Effector memory CD4-positive, alpha-beta T cell (primary cell): ENCODE data around the gene HOXA6.
A peak's percentile ranks its signal among the peaks of the same experiment; 100 is the strongest.

Source experiments
- DNase-seq, 3 donors: peaks; one replicate each; pipeline ENCODE4 v3.0.0-alpha.2; 2020
- H3K27ac ChIP-seq: 2 replicates; pipeline ENCODE4 v1.7.0; 2013; ENCODE audit warnings: mild to moderate bottlenecking, low read length, moderate library complexity; ENCODE audit not compliant: insufficient read depth, poor library complexity, severe bottlenecking
- H3K27me3 ChIP-seq: replicated peaks from 2 replicates; pipeline ENCODE4 v1.7.0; 2013; ENCODE audit warnings: mild to moderate bottlenecking, low read length; ENCODE audit not compliant: insufficient read depth, control insufficient read depth, poor library complexity, severe bottlenecking
- H3K36me3 ChIP-seq: 2 replicates; pipeline ENCODE4 v1.7.0; 2013; ENCODE audit warnings: mild to moderate bottlenecking, low read length, moderate library complexity; ENCODE audit not compliant: control insufficient read depth, insufficient read depth
- H3K4me1 ChIP-seq: 2 replicates; pipeline ENCODE4 v1.7.0; 2013; ENCODE audit warnings: low read length, mild to moderate bottlenecking; ENCODE audit not compliant: control insufficient read depth, insufficient read depth, poor library complexity, severe bottlenecking
- H3K4me3 ChIP-seq: 2 replicates; pipeline ENCODE4 v1.7.0; 2013; ENCODE audit warnings: low read length, low read depth, mild to moderate bottlenecking; ENCODE audit not compliant: insufficient read depth, poor library complexity, severe bottlenecking
- H3K9me3 ChIP-seq: 2 replicates; pipeline ENCODE4 v1.7.0; 2013; ENCODE audit warnings: mild to moderate bottlenecking, low read length, moderate library complexity; ENCODE audit not compliant: control insufficient read depth

Gene HOXA6

DNA sequence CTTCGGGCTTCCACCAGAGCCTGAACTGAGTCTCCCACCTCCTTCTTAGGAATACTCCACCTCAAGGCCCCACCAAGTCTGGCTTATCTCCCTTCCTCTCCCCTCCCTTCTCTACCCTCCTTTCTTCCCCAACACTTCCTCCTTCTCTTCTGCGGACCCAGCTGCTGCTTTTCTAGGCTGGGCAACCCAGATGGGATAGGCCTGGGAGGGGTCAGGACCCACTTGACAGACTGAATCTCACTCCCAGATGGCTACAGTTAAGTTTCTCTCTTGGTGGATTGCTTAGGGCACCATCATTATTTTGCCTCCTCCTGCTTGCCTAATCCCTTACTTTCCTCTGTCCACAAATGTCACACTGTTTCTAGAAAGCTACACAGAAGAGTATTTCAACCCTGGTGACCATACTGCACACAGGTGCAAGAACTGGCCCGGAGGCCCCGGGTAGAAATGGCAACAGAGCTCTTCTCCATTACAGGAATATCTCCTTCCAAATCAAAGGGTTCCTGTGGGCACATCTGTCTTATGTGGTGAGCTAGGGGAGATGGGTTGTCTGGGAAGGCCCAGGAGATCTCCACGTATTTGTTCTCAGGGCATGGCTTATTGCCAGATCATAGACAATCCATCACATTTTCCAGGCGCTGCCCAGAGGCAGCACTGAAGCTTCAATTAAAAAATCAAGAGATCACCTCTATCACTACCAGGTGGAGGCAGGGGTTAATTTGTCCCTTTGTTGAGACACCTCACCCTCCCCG is 42.6 kb upstream of the HOXA6 start:
- Histone ChIP-seq H3K4me3 (no peak overlapping the region), H3K4me1 (peaks cover 52% of the 10 kb centered on the region), H3K27me3 (peaks cover 87% of the 10 kb centered on the region), H3K9me3 (no peaks in the 10 kb centered on the region), H3K27ac (no peak overlapping the region), H3K36me3 (no peaks in the 10 kb centered on the region)
- DNase-seq = no peak

GRCh38 chr7:27189295-27189996 is 41.9 kb upstream of the HOXA6 start:
- Histone ChIP-seq H3K36me3 (no peaks in the 10 kb centered on the region), H3K4me1 (peaks cover 60% of the 10 kb centered on the region), H3K27ac (no peak overlapping the region), H3K27me3 (peaks cover 94% of the 10 kb centered on the region), H3K9me3 (no peaks in the 10 kb centered on the region), H3K4me3 (no peak overlapping the region)
- no peak for DNase-seq

DNA sequence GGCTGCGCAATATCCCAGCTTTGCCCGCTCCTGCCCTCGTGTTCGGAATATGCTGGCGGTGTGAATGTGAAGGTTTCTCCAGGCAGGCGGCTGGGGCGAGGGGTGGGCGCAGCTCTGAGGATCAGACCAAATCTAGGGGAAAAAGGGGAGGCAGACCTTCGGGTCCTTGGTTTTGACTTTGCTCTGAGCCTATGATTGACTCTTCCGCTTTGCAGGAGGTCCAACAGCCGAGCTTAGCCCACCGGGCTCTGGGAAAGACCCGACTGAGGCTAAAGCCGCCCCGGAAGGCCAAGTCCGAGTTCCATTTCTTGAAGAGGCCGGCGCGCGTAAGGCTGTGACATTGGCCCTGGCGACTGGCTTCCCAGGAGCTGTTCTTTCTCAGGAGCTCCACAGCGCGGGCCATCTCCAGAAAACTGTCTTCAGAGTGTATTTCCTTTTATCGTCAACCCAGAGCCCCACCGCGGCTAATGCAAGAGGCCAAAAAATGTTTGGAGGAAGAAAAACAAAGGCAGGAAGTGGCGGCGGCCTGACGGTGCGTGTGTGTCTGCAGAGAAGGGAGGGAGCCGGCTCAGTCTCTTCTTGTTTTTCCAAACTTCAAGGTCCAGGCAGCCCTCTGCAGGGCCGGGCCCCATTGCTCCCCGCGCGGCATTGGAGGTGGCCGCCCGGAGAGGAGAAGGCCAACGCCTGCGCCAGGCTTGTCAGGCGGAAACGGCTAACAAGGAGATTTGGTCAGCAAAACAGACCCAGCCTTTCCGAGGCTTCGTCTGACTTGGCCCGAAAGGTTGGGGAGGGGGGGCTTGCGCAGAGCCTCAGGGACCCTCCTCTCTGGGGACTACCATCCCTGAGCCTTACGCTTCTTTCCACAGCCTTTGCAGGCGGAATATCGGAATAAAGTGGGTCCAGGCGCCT is 41.1 kb upstream of the HOXA6 start:
- no peak for DNase-seq
- Histone ChIP-seq H3K4me1 (peaks cover 63% of the 10 kb centered on the region), H3K9me3 (no peaks in the 10 kb centered on the region), H3K36me3 (no peaks in the 10 kb centered on the region), H3K27me3 (peaks cover 97% of the 10 kb centered on the region), H3K4me3 (peak overlapping the region; percentile 40), H3K27ac (no peak overlapping the region)

- Histone ChIP-seq H3K27me3 (peaks cover 97% of the 10 kb centered on the region), H3K4me3 (peak overlapping the region; percentile 40), H3K9me3 (no peaks in the 10 kb centered on the region), H3K36me3 (no peaks in the 10 kb centered on the region), H3K27ac (no peak overlapping the region), H3K4me1 (peaks cover 59% of the 10 kb centered on the region)
- DNase-seq = no peak
These were observed 40.2 kb upstream of the HOXA6 start for GRCh38 chr7:27187475-27188385.

DNA sequence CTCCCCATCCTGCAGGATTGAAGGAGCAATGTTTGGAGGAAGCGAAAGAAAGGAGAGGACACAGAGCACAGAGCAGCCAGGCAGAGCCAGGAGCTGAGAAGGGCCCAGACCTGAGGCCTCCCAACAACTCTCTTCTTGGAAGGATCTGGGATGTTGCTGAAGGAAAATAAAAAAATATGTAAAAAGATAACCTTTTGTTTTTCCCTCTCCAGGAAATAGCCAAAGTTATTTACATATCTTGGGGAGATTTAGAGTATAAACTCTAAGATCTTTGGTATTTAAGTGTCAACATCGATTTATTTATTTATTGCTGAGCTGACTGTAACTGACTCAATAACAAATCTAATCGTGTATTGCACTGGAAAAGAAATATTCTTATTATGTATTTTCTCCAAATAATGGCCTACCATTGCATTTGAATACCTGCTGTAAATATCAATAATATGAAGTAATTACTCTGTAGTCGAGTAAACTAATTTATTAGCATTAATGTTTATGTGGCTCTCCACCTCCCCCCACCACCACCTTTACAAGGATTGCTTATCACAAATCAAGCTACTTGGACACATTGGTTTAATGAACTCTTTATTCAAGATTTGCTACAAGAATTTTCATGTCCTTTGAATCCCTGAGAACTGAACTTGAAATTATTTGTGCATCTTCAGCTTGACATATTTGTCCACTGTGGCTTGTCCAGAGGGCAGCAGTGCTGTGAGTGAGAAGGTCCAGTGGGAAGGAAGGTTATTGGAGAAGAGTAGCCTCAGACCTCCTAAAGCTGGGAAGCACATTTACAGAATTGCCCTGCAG is 39.3 kb upstream of the HOXA6 start:
- no peak overlapping the region for H3K4me3 ChIP-seq
- no peak for DNase-seq
- H3K27me3 ChIP-seq = peaks cover 94% of the 10 kb centered on the region
- H3K27ac ChIP-seq = no peak overlapping the region
- H3K36me3 ChIP-seq = no peaks in the 10 kb centered on the region
- no peaks in the 10 kb centered on the region for H3K9me3 ChIP-seq
- peaks cover 53% of the 10 kb centered on the region for H3K4me1 ChIP-seq

- Histone ChIP-seq H3K9me3 (no peaks in the 10 kb centered on the region), H3K4me3 (no peak overlapping the region), H3K4me1 (peaks cover 51% of the 10 kb centered on the region), H3K27me3 (peaks cover 87% of the 10 kb centered on the region), H3K27ac (no peak overlapping the region), H3K36me3 (no peaks in the 10 kb centered on the region)
- DNase-seq = no peak
These were observed 38.5 kb upstream of the HOXA6 start for GRCh38 chr7:27185854-27186667.

DNA sequence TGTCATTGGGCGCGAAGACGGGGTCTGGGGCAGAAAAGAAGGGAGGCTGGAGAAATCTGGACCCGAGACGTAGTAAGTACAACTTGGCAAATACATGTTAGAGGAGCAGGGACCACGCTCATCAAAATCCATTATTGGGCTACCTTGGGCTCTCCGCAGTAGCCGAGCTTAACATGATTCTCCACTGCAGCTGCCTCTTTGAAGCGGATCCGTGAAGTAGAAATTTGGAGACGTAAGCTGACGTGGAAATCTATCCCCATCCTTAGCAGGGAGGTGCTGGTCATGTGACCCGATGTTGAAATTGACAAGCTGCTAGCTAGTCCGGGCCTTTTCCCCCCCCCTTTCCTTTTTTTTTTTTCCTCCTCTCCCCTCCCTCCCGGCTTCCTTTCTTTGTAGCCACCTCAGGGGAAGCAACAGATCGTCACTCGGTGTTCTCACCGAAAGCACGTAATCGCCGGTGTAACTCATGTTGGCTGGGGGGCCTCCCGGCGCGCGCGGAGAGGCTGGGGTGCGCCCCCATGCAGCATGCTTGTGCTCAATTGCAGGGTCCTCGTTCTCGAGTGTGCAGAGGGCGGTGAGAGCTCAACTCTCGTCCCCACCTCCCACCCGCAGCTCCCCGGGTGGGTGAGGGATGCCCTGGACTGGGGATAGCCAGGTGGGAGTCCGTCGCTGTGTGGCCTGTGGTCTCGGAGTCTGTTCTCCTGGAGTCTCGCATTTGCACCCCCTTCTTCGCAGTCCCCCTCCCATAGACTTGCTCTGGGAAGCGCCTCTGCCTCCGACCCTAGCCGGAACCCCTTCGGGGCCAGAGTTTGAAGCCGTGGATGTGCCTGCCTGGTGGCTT is 37.7 kb upstream of the HOXA6 start, which contains the start of gene HOXA11:
TSS of gene HOXA11 (minus strand) at position 220 of the 841 bp plus-strand sequence. CDS start at position 132, 88 bp downstream.
- Histone ChIP-seq H3K9me3 (no peaks in the 10 kb centered on the region), H3K27ac (no peak within 1 kb of the TSS), H3K27me3 (peaks cover 86% of the 10 kb centered on the region), H3K4me1 (peaks cover 51% of the 10 kb centered on the region), H3K4me3 (peak within 1 kb of the TSS; percentile 42), H3K36me3 (no peaks in the 10 kb centered on the region)
- no peak for DNase-seq
